Trophoblast cell (in vitro differentiated cells and primary cell): ENCODE results near the gene SH2D2A. TPM values are rescaled to one million over a fixed set of nuclear protein-coding genes. Genes with fewer than 3 reads are reported as not detected.

Source experiments
- DNase-seq, 2 donors: peaks; one replicate each; pipeline ENCODE4 v3.0.0-alpha.2; 2016
- H2AFZ ChIP-seq: 2 replicates; pipeline ENCODE4 v1.6.1; 2013; ENCODE audit warnings: low read length, moderate library complexity, mild to moderate bottlenecking; ENCODE audit not compliant: insufficient read depth, poor library complexity
- H2AK5ac ChIP-seq: 2 replicates; pipeline ENCODE4 v1.6.1; 2013; ENCODE audit warnings: mild to moderate bottlenecking, low read length
- H2BK120ac ChIP-seq: 2 replicates; pipeline ENCODE4 v1.6.1; 2013; ENCODE audit warnings: low read length, mild to moderate bottlenecking, moderate library complexity; ENCODE audit not compliant: insufficient read depth, poor library complexity
- H2BK12ac ChIP-seq: 2 replicates; pipeline ENCODE4 v1.6.1; 2013; ENCODE audit warnings: mild to moderate bottlenecking, low read length, moderate library complexity
- H2BK5ac ChIP-seq: 2 replicates; pipeline ENCODE4 v1.6.1; 2013; ENCODE audit warnings: low read length, low read depth, moderate library complexity, mild to moderate bottlenecking; ENCODE audit not compliant: poor library complexity
- H3K14ac ChIP-seq: 2 replicates; pipeline ENCODE4 v1.6.1; 2013; ENCODE audit warnings: mild to moderate bottlenecking, low read length
- H3K18ac ChIP-seq: 2 replicates; pipeline ENCODE4 v1.6.1; 2013; ENCODE audit warnings: mild to moderate bottlenecking, low read length
- H3K23ac ChIP-seq: 2 replicates; pipeline ENCODE4 v1.6.1; 2013; ENCODE audit warnings: low read length
- H3K27ac ChIP-seq: 2 replicates; pipeline ENCODE4 v1.5.1; 2013; ENCODE audit warnings: low read depth, mild to moderate bottlenecking, inconsistent platforms, low read length, moderate library complexity
- H3K27me3 ChIP-seq: 2 replicates; pipeline ENCODE4 v1.6.1; 2013; ENCODE audit warnings: inconsistent platforms, mild to moderate bottlenecking, low read length, moderate library complexity; ENCODE audit not compliant: insufficient read depth
- H3K36me3 ChIP-seq, 2 experiments: 1 replicate in 1 of 2; 2 replicates in 1 of 2; pipeline ENCODE4 v1.6.1; 2013; ENCODE audit warnings: low read length in 2 of 2, mild to moderate bottlenecking in 2 of 2, moderate library complexity in 1 of 2; ENCODE audit not compliant: insufficient read depth in 2 of 2, control insufficient read depth in 1 of 2
- H3K4ac ChIP-seq: 2 replicates; pipeline ENCODE4 v1.6.1; 2013; ENCODE audit warnings: low read depth, mild to moderate bottlenecking, low read length, moderate library complexity
- H3K4me1 ChIP-seq, 2 experiments: 1 replicate in 1 of 2; 2 replicates in 1 of 2; pipeline ENCODE4 v1.6.1; 2013; ENCODE audit warnings: low read length in 2 of 2, mild to moderate bottlenecking in 2 of 2, moderate library complexity in 1 of 2; ENCODE audit not compliant: insufficient read depth in 2 of 2, control insufficient read depth in 1 of 2
- H3K4me2 ChIP-seq: 2 replicates; pipeline ENCODE4 v1.6.1; 2013; ENCODE audit warnings: inconsistent platforms, mild to moderate bottlenecking, low read length, moderate library complexity
- H3K4me3 ChIP-seq: 2 replicates; pipeline ENCODE4 v1.5.1; 2013; ENCODE audit warnings: mild to moderate bottlenecking, low read depth, low read length, inconsistent platforms
- H3K79me1 ChIP-seq: one replicate; pipeline ENCODE4 v1.6.1; 2013; ENCODE audit warnings: low read length
- H3K79me2 ChIP-seq: 2 replicates; pipeline ENCODE4 v1.6.1; 2013; ENCODE audit warnings: low read length, mild to moderate bottlenecking; ENCODE audit not compliant: control insufficient read depth, insufficient read depth, poor library complexity
- H3K9ac ChIP-seq: 2 replicates; pipeline ENCODE4 v1.6.1; 2013; ENCODE audit warnings: mild to moderate bottlenecking, low read length
- H3K9me3 ChIP-seq: 2 replicates; pipeline ENCODE4 v1.6.1; 2013; ENCODE audit warnings: low read depth, mild to moderate bottlenecking, control low read depth, inconsistent platforms, low read length; ENCODE audit not compliant: insufficient read depth
- H4K12ac ChIP-seq: 2 replicates; pipeline ENCODE4 v1.6.1; 2013; ENCODE audit warnings: low read depth, mild to moderate bottlenecking, low read length, moderate library complexity
- H4K8ac ChIP-seq: 2 replicates; pipeline ENCODE4 v1.6.1; 2013; ENCODE audit warnings: low read depth, mild to moderate bottlenecking, low read length, moderate library complexity
- H4K91ac ChIP-seq: one replicate; pipeline ENCODE4 v1.6.1; 2013; ENCODE audit warnings: low read depth, mild to moderate bottlenecking, low read length, moderate library complexity
- WGBS: extraction: QIAGEN DNeasy Blood & Tissue Kit; methylation state at CpG from one replicate; pipeline ENCODE4 v1.1.7; 2013; ENCODE audit warnings: missing lambda C conversion rate; ENCODE audit not compliant: insufficient read length, insufficient coverage; ENCODE audit errors: extremely low coverage; 5-methylcytosine and 5-hydroxymethylcytosine counted together
- polyA plus RNA-seq: library from polyadenylated mRNA; stranded (reverse); fragments of 200-250 nt; gene quantifications from 2 replicates; pipeline ENCODE4 v1.2.3, GENCODE V29; 2013

SH2D2A gene
- polyA plus RNA-seq, result 0.14 TPM in 1 of 2 replicates, not detected in the other

DNA sequence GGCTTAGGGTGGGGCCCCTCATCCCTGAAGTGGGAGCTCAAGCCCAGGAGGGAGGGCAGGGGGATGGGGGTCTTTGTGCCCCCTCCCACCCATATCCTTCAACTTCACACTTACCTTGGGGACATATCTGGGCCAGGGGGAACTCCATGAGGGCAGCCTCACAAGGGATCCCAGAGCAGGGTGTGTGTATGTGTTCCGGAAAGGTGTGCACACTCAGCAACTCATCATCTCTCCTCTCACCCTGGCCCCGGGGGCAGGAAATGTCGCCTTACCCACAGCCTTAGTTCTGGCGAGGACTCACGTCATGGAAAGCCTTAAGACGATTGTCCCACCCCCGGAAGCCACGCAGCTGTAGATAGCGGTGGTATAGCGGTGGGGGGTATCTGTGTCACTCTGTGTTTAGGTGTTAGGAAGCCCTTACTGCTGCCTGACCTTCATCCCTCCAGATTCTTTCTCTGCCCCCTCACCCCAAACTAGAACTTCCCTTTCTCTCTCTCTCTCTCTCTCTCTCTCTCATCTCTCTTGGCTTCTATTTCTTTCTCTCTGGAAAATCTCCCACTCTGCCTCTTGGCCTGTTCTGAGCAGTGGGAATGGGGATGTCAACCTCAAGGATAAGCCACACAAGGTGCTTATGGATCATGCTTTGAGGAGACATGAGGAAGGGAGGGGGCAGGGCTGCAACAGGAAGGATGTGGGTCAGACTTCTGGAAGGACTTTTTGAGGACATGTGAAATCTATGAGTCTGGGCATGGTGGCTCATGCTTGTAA, at the start of gene SH2D2A:
Gene SH2D2A, minus strand, starts transcription at position 288 of the 768 bp plus-strand sequence. Its CDS starts 140 bp downstream, at position 148.
- Histone ChIP-seq H3K79me2 (no peaks in the 10 kb centered on the region), H3K4me1 (peaks cover 9 to 11% of the 10 kb centered on the region in 2 experiments), H4K8ac (no peak within 1 kb of the TSS), H2BK12ac (no peak within 1 kb of the TSS), H4K91ac (no peak within 1 kb of the TSS), H3K14ac (no peak within 1 kb of the TSS), H2BK120ac (no peak within 1 kb of the TSS), H3K4me2 (no peak within 1 kb of the TSS), H3K4ac (no peak within 1 kb of the TSS), H2BK5ac (no peak within 1 kb of the TSS), H2AFZ (no peak within 1 kb of the TSS), H3K79me1 (no peaks in the 10 kb centered on the region), H3K23ac (no peak within 1 kb of the TSS), H3K9ac (no peak within 1 kb of the TSS), H3K27ac (no peak within 1 kb of the TSS), H4K12ac (no peak within 1 kb of the TSS), H2AK5ac (no peak within 1 kb of the TSS), H3K18ac (no peak within 1 kb of the TSS), H3K36me3 (no peaks in the 10 kb centered on the region), H3K9me3 (peaks cover 4% of the 10 kb centered on the region), H3K4me3 (no peak within 1 kb of the TSS), H3K27me3 (peaks cover 2% of the 10 kb centered on the region)
- WGBS, result no CpG with 5 or more reads among the region's 10 CpGs
- peak; percentile 8 to 21 for DNase-seq

GRCh38 chr1:156865865-156866248, 49.2 kb upstream of the SH2D2A start:
- H3K23ac ChIP-seq, result no peak overlapping the region
- H4K91ac ChIP-seq, result no peak overlapping the region
- H3K9ac ChIP-seq, result no peak overlapping the region
- peaks cover 12% of the 10 kb centered on the region for H3K27me3 ChIP-seq
- H3K4me2 ChIP-seq, result no peak overlapping the region
- no peaks in the 10 kb centered on the region for H3K79me2 ChIP-seq
- no peak overlapping the region for H3K4ac ChIP-seq
- no peak overlapping the region for H3K4me3 ChIP-seq
- no peak overlapping the region for H2AK5ac ChIP-seq
- no peak overlapping the region for H2AFZ ChIP-seq
- H4K8ac ChIP-seq, result no peak overlapping the region
- H3K36me3 ChIP-seq, result no peaks in the 10 kb centered on the region
- no peak overlapping the region for H4K12ac ChIP-seq
- H3K18ac ChIP-seq, result no peak overlapping the region
- no peaks in the 10 kb centered on the region for H3K79me1 ChIP-seq
- H3K9me3 ChIP-seq, result peaks cover 3% of the 10 kb centered on the region
- no peak overlapping the region for H2BK120ac ChIP-seq
- H3K27ac ChIP-seq, result no peak overlapping the region
- peaks cover 4 to 11% of the 10 kb centered on the region in 2 experiments for H3K4me1 ChIP-seq
- no peak overlapping the region for H2BK12ac ChIP-seq
- no peak for DNase-seq
- H2BK5ac ChIP-seq, result no peak overlapping the region
- H3K14ac ChIP-seq, result no peak overlapping the region
- no CpG with 5 or more reads among the region's 4 CpGs for WGBS

DNA sequence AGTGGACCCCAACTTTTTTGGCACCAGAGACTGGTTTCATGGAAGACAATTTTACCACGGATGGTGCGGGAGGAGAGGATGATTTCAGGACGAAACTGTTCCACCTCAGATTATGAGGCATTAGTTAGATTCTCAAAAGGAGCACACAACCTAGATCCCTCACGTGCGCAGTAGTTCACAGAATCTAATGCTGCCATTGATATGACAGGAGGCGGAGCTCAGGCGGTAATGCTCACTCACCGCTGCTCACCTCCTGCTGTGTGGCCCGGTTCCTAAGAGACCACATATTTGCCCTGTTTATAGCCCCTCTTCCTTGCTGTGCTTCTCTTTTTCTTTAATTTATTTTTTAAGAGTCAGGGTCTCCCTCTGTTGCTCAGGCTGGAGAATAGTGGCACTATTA, 48.6 kb upstream of the SH2D2A start:
- no peak overlapping the region for H3K4ac ChIP-seq
- H4K91ac ChIP-seq, result no peak overlapping the region
- H3K23ac ChIP-seq, result no peak overlapping the region
- WGBS, result no CpG with 5 or more reads among the region's 9 CpGs
- H4K8ac ChIP-seq, result no peak overlapping the region
- no peak overlapping the region for H2BK120ac ChIP-seq
- H2AK5ac ChIP-seq, result no peak overlapping the region
- H3K18ac ChIP-seq, result no peak overlapping the region
- no peak overlapping the region for H3K14ac ChIP-seq
- H3K27ac ChIP-seq, result no peak overlapping the region
- no peak for DNase-seq
- H3K27me3 ChIP-seq, result peaks cover 17% of the 10 kb centered on the region
- H2AFZ ChIP-seq, result no peak overlapping the region
- H3K9ac ChIP-seq, result no peak overlapping the region
- H3K79me2 ChIP-seq, result no peaks in the 10 kb centered on the region
- H3K4me1 ChIP-seq, result peaks cover 6 to 13% of the 10 kb centered on the region in 2 experiments
- no peak overlapping the region for H4K12ac ChIP-seq
- H2BK12ac ChIP-seq, result no peak overlapping the region
- H3K9me3 ChIP-seq, result peaks cover 3% of the 10 kb centered on the region
- H2BK5ac ChIP-seq, result no peak overlapping the region
- H3K4me2 ChIP-seq, result no peak overlapping the region
- H3K4me3 ChIP-seq, result no peak overlapping the region
- H3K79me1 ChIP-seq, result no peaks in the 10 kb centered on the region
- no peaks in the 10 kb centered on the region for H3K36me3 ChIP-seq

GRCh38 chr1:156864796-156865195, 48.1 kb upstream of the SH2D2A start:
- Histone ChIP-seq H3K9me3 (peaks cover 3% of the 10 kb centered on the region), H4K12ac (no peak overlapping the region), H2AFZ (no peak overlapping the region), H3K27ac (no peak overlapping the region), H3K9ac (no peak overlapping the region), H4K91ac (no peak overlapping the region), H3K4me1 (peaks cover 8 to 16% of the 10 kb centered on the region in 2 experiments), H2BK5ac (no peak overlapping the region), H3K14ac (no peak overlapping the region), H3K79me2 (no peaks in the 10 kb centered on the region), H3K4me3 (no peak overlapping the region), H2BK12ac (no peak overlapping the region), H3K27me3 (peaks cover 21% of the 10 kb centered on the region), H3K18ac (no peak overlapping the region), H2BK120ac (no peak overlapping the region), H2AK5ac (no peak overlapping the region), H3K36me3 (no peaks in the 10 kb centered on the region), H3K23ac (no peak overlapping the region), H3K4me2 (no peak overlapping the region), H3K4ac (no peak overlapping the region), H3K79me1 (no peaks in the 10 kb centered on the region), H4K8ac (no peak overlapping the region)
- DNase-seq, result no peak
- WGBS, result no CpG with 5 or more reads among the region's 4 CpGs
